Neuronal stem cell (in vitro differentiated cells): ENCODE results near the gene MRC1.

Source experiments
- DNase-seq: peaks from one replicate; pipeline ENCODE4 v3.0.0-alpha.2; 2013; ENCODE audit warnings: low spot score
- H2AFZ ChIP-seq: one replicate; pipeline ENCODE4 v1.6.1; 2013; ENCODE audit warnings: mild to moderate bottlenecking, low read length, inconsistent platforms
- H2AK5ac ChIP-seq: 2 replicates; pipeline ENCODE4 v1.6.1; 2013; ENCODE audit warnings: low read depth, mild to moderate bottlenecking, inconsistent platforms, low read length, moderate library complexity, mixed read lengths
- H2BK120ac ChIP-seq: 2 replicates; pipeline ENCODE4 v1.6.1; 2013; ENCODE audit warnings: low read depth, mild to moderate bottlenecking, inconsistent platforms, low read length, moderate library complexity, mixed read lengths
- H2BK12ac ChIP-seq: one replicate; pipeline ENCODE4 v1.6.1; 2013; ENCODE audit warnings: low read length, inconsistent platforms
- H2BK15ac ChIP-seq: 2 replicates; pipeline ENCODE4 v1.6.1; 2013; ENCODE audit warnings: mild to moderate bottlenecking, low read length, inconsistent platforms, mixed read lengths
- H2BK5ac ChIP-seq: one replicate; pipeline ENCODE4 v1.6.1; 2013; ENCODE audit warnings: inconsistent platforms, mild to moderate bottlenecking, low read length, moderate library complexity
- H3K14ac ChIP-seq: one replicate; pipeline ENCODE4 v1.6.1; 2013; ENCODE audit warnings: low read length, inconsistent platforms
- H3K18ac ChIP-seq: 2 replicates; pipeline ENCODE4 v1.6.1; 2013; ENCODE audit warnings: low read length, inconsistent platforms
- H3K23ac ChIP-seq: 2 replicates; pipeline ENCODE4 v1.6.1; 2013; ENCODE audit warnings: low read depth, mild to moderate bottlenecking, mixed read lengths, low read length, inconsistent platforms; ENCODE audit not compliant: poor library complexity
- H3K27ac ChIP-seq: replicated peaks from 3 replicates; pipeline ENCODE4 v1.5.1; 2013; ENCODE audit warnings: low read length, inconsistent platforms
- H3K27me3 ChIP-seq, 3 experiments: 2 replicates each; pipeline ENCODE4 v1.6.1; 2013; ENCODE audit warnings: low read length in 3 of 3, mild to moderate bottlenecking in 2 of 3, inconsistent platforms in 1 of 3, low read depth in 1 of 3, mixed read lengths in 1 of 3, moderate library complexity in 1 of 3; ENCODE audit not compliant: control insufficient read depth in 3 of 3, insufficient read depth in 3 of 3
- H3K36me3 ChIP-seq, 2 donors: replicated peaks in 1 of 2; 2 replicates each; pipeline ENCODE4 v1.6.1; 2013; ENCODE audit warnings: low read length in 2 of 2; ENCODE audit not compliant: control insufficient read depth in 2 of 2, insufficient read depth in 2 of 2
- H3K4ac ChIP-seq: 2 replicates; pipeline ENCODE4 v1.6.1; 2013; ENCODE audit warnings: inconsistent platforms, mild to moderate bottlenecking, low read length, moderate library complexity
- H3K4me1 ChIP-seq, 2 donors: 1 replicate in 1 of 2; 2 replicates in 1 of 2; pipeline ENCODE4 v1.6.1; 2013; ENCODE audit warnings: low read length in 2 of 2, low read depth in 1 of 2; ENCODE audit not compliant: control insufficient read depth in 2 of 2, insufficient read depth in 1 of 2
- H3K4me2 ChIP-seq: one replicate; pipeline ENCODE4 v1.6.1; 2013; ENCODE audit warnings: mild to moderate bottlenecking, low read length, inconsistent platforms; ENCODE audit not compliant: insufficient read depth, poor library complexity, severe bottlenecking
- H3K4me3 ChIP-seq, 2 donors: 2 replicates each; pipeline ENCODE4 v1.5.1; 2013; ENCODE audit warnings: low read length in 2 of 2, mild to moderate bottlenecking in 2 of 2, inconsistent platforms in 1 of 2, moderate library complexity in 1 of 2
- H3K79me1 ChIP-seq: one replicate; pipeline ENCODE4 v1.6.1; 2013; ENCODE audit warnings: low read depth, mild to moderate bottlenecking, inconsistent platforms, low read length, moderate library complexity
- H3K9ac ChIP-seq: one replicate; pipeline ENCODE4 v1.6.1; 2013; ENCODE audit warnings: mild to moderate bottlenecking, low read depth, low read length, inconsistent platforms; ENCODE audit not compliant: poor library complexity
- H3K9me3 ChIP-seq, 2 donors: replicated peaks in 1 of 2; 2 replicates each; pipeline versions ENCODE3 to v1.6.1; 2013; ENCODE audit warnings: low read length in 2 of 2, mild to moderate bottlenecking in 2 of 2, inconsistent platforms in 1 of 2, low read depth in 1 of 2, mixed read lengths in 1 of 2, moderate library complexity in 1 of 2; ENCODE audit not compliant: control insufficient read depth in 2 of 2, insufficient read depth in 1 of 2
- H4K8ac ChIP-seq: one replicate; pipeline ENCODE4 v1.6.1; 2013; ENCODE audit warnings: low read depth, mild to moderate bottlenecking, inconsistent platforms, low read length, moderate library complexity
- H4K91ac ChIP-seq: one replicate; pipeline ENCODE4 v1.6.1; 2013; ENCODE audit warnings: low read length, low read depth, mild to moderate bottlenecking, inconsistent platforms; ENCODE audit not compliant: poor library complexity
- WGBS, 2 donors: extraction: QIAGEN DNeasy Blood & Tissue Kit; methylation state at CpG; one replicate each; pipeline ENCODE4 v1.1.7; 2013; ENCODE audit warnings: missing lambda C conversion rate in 2 of 2, mixed read lengths in 1 of 2; ENCODE audit not compliant: insufficient read length in 2 of 2, insufficient replicate concordance in 1 of 2; ENCODE audit errors: extremely low coverage in 2 of 2; 5-methylcytosine and 5-hydroxymethylcytosine counted together

Gene MRC1

GRCh38 chr10:17866346-17866745 is 57.2 kb downstream of the MRC1 start:
- Histone ChIP-seq H3K4me3 (no peak overlapping the region), H3K9ac (no peak overlapping the region), H2BK120ac (no peak overlapping the region), H3K9me3 (no peaks in the 10 kb centered on the region), H3K79me1 (no peaks in the 10 kb centered on the region), H3K36me3 (no peaks in the 10 kb centered on the region), H4K91ac (no peak overlapping the region), H2AK5ac (no peak overlapping the region), H3K4ac (no peak overlapping the region), H3K18ac (no peak overlapping the region), H3K4me2 (no peak overlapping the region), H3K23ac (no peak overlapping the region), H4K8ac (no peak overlapping the region), H2BK5ac (no peak overlapping the region), H2BK12ac (no peak overlapping the region), H3K14ac (no peak overlapping the region), H3K27me3 (no peaks in the 10 kb centered on the region), H3K27ac (no peak overlapping the region), H2AFZ (no peak overlapping the region), H3K4me1 (peaks cover 0 to 2% of the 10 kb centered on the region in 2 donors), H2BK15ac (no peak overlapping the region)
- DNase-seq = no peak
- WGBS, 2 donors = no CpG with 5 or more reads among the region's 10 CpGs

- Histone ChIP-seq H3K23ac (no peak overlapping the region), H4K91ac (no peak overlapping the region), H3K9ac (no peak overlapping the region), H3K14ac (no peak overlapping the region), H3K79me1 (no peaks in the 10 kb centered on the region), H2AFZ (no peak overlapping the region), H3K4me2 (no peak overlapping the region), H2BK15ac (no peak overlapping the region), H2BK12ac (no peak overlapping the region), H3K27me3 (no peaks in the 10 kb centered on the region), H3K36me3 (no peaks in the 10 kb centered on the region), H4K8ac (no peak overlapping the region), H3K4me1 (peaks cover 0 to 2% of the 10 kb centered on the region in 2 donors), H3K18ac (no peak overlapping the region), H3K27ac (no peak overlapping the region), H3K4ac (no peak overlapping the region), H3K9me3 (no peaks in the 10 kb centered on the region), H2AK5ac (no peak overlapping the region), H3K4me3 (no peak overlapping the region), H2BK5ac (no peak overlapping the region), H2BK120ac (no peak overlapping the region)
- no CpG with 5 or more reads among the region's 2 CpGs for WGBS, 2 donors
- no peak for DNase-seq
These were observed 57.9 kb downstream of the MRC1 start for GRCh38 chr10:17867056-17867455.

- H3K23ac ChIP-seq = no peak overlapping the region
- H3K14ac ChIP-seq = no peak overlapping the region
- no peaks in the 10 kb centered on the region for H3K79me1 ChIP-seq
- no peak overlapping the region for H4K91ac ChIP-seq
- H3K4me2 ChIP-seq = no peak overlapping the region
- H2BK120ac ChIP-seq = no peak overlapping the region
- peaks cover 0 to 3% of the 10 kb centered on the region in 2 donors for H3K4me1 ChIP-seq
- H4K8ac ChIP-seq = no peak overlapping the region
- H3K27me3 ChIP-seq = no peaks in the 10 kb centered on the region
- no peak overlapping the region for H2BK5ac ChIP-seq
- no peak overlapping the region for H3K4me3 ChIP-seq
- no peak overlapping the region for H2AFZ ChIP-seq
- H3K4ac ChIP-seq = no peak overlapping the region
- no peaks in the 10 kb centered on the region for H3K36me3 ChIP-seq
- H2BK15ac ChIP-seq = no peak overlapping the region
- no peak overlapping the region for H2AK5ac ChIP-seq
- H3K9ac ChIP-seq = no peak overlapping the region
- WGBS, 2 donors = no CpG with 5 or more reads among the region's 6 CpGs
- no peaks in the 10 kb centered on the region for H3K9me3 ChIP-seq
- DNase-seq = no peak
- H3K27ac ChIP-seq = no peak overlapping the region
- no peak overlapping the region for H3K18ac ChIP-seq
- no peak overlapping the region for H2BK12ac ChIP-seq
These were observed 61.9 kb downstream of the MRC1 start for GRCh38 chr10:17871036-17871435.

GRCh38 chr10:17872191-17873091 is 63.3 kb downstream of the MRC1 start:
- no peaks in the 10 kb centered on the region for H3K79me1 ChIP-seq
- H3K36me3 ChIP-seq = no peaks in the 10 kb centered on the region
- no peak overlapping the region for H3K9ac ChIP-seq
- no peak overlapping the region for H4K91ac ChIP-seq
- H2AK5ac ChIP-seq = no peak overlapping the region
- peak; percentile 8 for DNase-seq
- H2BK120ac ChIP-seq = no peak overlapping the region
- no peaks in the 10 kb centered on the region for H3K27me3 ChIP-seq
- no peak overlapping the region for H3K4ac ChIP-seq
- no peak overlapping the region for H2BK15ac ChIP-seq
- H3K4me3 ChIP-seq = no peak overlapping the region
- no peak overlapping the region for H3K4me2 ChIP-seq
- no peak overlapping the region for H3K14ac ChIP-seq
- no CpG with 5 or more reads among the region's 8 CpGs for WGBS, 2 donors
- no peak overlapping the region for H3K23ac ChIP-seq
- peaks cover 0 to 3% of the 10 kb centered on the region in 2 donors for H3K4me1 ChIP-seq
- H2AFZ ChIP-seq = no peak overlapping the region
- H3K27ac ChIP-seq = no peak overlapping the region
- no peak overlapping the region for H3K18ac ChIP-seq
- no peaks in the 10 kb centered on the region for H3K9me3 ChIP-seq
- H2BK5ac ChIP-seq = no peak overlapping the region
- no peak overlapping the region for H2BK12ac ChIP-seq
- no peak overlapping the region for H4K8ac ChIP-seq
